Activated CD4-positive, alpha-beta memory T cell treated with anti-CD3 and anti-CD28 coated beads for 36 hours (primary cell): ENCODE data around the gene DNAJC17. TPM values are rescaled to one million over a fixed set of nuclear protein-coding genes. Genes with fewer than 3 reads are reported as not detected.

Experiments used
- CTCF ChIA-PET: fragments of 350-600 bp; sonication (Branson Sonifier 250); formaldehyde crosslinking; loops from one replicate; lab custom pipeline; 2021; ENCODE audit warnings: antibody characterized with exemption, inconsistent platforms; lab: Charles Lee
- POLR2A ChIA-PET: fragments of 350-600 bp; sonication (Branson Sonifier 250); formaldehyde crosslinking; loops from one replicate; lab custom pipeline; 2021; ENCODE audit warnings: antibody characterized with exemption; lab: Charles Lee
- DNase-seq: peaks from one replicate; pipeline ENCODE4 v3.0.0-alpha.2; 2020
- H3K27ac Mint-ChIP-seq: one replicate; pipeline ENCODE4 v1.8.0; 2021; ENCODE audit warnings: mixed read lengths
- H3K27me3 Mint-ChIP-seq: one replicate; pipeline ENCODE4 v1.8.0; 2021; ENCODE audit warnings: mixed read lengths
- H3K36me3 Mint-ChIP-seq: one replicate; pipeline ENCODE4 v1.8.0; 2021; ENCODE audit warnings: mixed read lengths
- H3K4me1 Mint-ChIP-seq: one replicate; pipeline ENCODE4 v1.8.0; 2021; ENCODE audit warnings: low read depth, mixed read lengths
- H3K4me3 Mint-ChIP-seq: one replicate; pipeline ENCODE4 v1.8.0; 2021; ENCODE audit warnings: mild to moderate bottlenecking, mixed read lengths
- H3K9me3 Mint-ChIP-seq: one replicate; pipeline ENCODE4 v1.8.0; 2021; ENCODE audit warnings: mixed read lengths
- intact Hi-C: fragments of 100-400 bp; cut with micrococcal nuclease; formaldehyde crosslinking; loops from one replicate; pipeline ENCODE4 v1.15.1; 2023
- total RNA-seq, 2 experiments: library from RNA; stranded (reverse); gene quantifications; one replicate each; pipeline ENCODE4 v1.2.3, GENCODE V29; 2021

Gene DNAJC17
- total RNA-seq, 2 experiments from 2014 or later, result 32.5 to 34.5 TPM

GRCh38 chr15:40828447-40829036, 21.3 kb upstream of the DNAJC17 start, which contains the start of gene PPP1R14D:
TSS of gene PPP1R14D (minus strand) at chr15:40828708. CDS start at chr15:40828641, 67 bp downstream.
- DNase-seq, result no peak
- no peaks in the 10 kb centered on the region for H3K9me3 Mint-ChIP-seq
- H3K36me3 Mint-ChIP-seq, result no peaks in the 10 kb centered on the region
- H3K4me3 Mint-ChIP-seq, result no peak within 1 kb of the TSS
- H3K27ac Mint-ChIP-seq, result no peak within 1 kb of the TSS
- intact Hi-C loops, result no loop called here
- peaks cover 2% of the 10 kb centered on the region for H3K27me3 Mint-ChIP-seq
- ChIA-PET POLR2A (interaction anchor here (0.8 kb wide), 1 partner anchor 234 kb away, joined by 3 read pairs; no protein-coding TSS in a partner anchor), CTCF (interaction anchor here (1.0 to 2.1 kb wide), 2 partner anchors 30 to 76 kb away, joined by 4 to 7 read pairs; no protein-coding TSS in a partner anchor)
- H3K4me1 Mint-ChIP-seq, result no peaks in the 10 kb centered on the region

- POLR2A ChIA-PET, result interaction anchor here (0.5 kb wide), 1 partner anchor 9 kb away, joined by 3 read pairs; no protein-coding TSS in a partner anchor
- DNase-seq, result no peak
- H3K9me3 Mint-ChIP-seq, result no peaks in the 10 kb centered on the region
- H3K27me3 Mint-ChIP-seq, result peaks cover 4% of the 10 kb centered on the region
- CTCF ChIA-PET, result no interaction called here
- H3K27ac Mint-ChIP-seq, result no peak overlapping the region
- H3K36me3 Mint-ChIP-seq, result no peaks in the 10 kb centered on the region
- H3K4me3 Mint-ChIP-seq, result no peak overlapping the region
- intact Hi-C loops, result no loop called here
- no peaks in the 10 kb centered on the region for H3K4me1 Mint-ChIP-seq
Observed at GRCh38 chr15:40826423-40827075, 19.3 kb upstream of the DNAJC17 start.

GRCh38 chr15:40825661-40826422, 18.6 kb upstream of the DNAJC17 start:
- Mint-ChIP-seq H3K9me3 (no peaks in the 10 kb centered on the region), H3K4me3 (no peak overlapping the region), H3K27ac (no peak overlapping the region), H3K4me1 (no peaks in the 10 kb centered on the region), H3K27me3 (peaks cover 4% of the 10 kb centered on the region), H3K36me3 (no peaks in the 10 kb centered on the region)
- intact Hi-C loops, result no loop called here
- ChIA-PET POLR2A (no interaction called here), CTCF (no interaction called here)
- DNase-seq, result no peak

- H3K4me1 Mint-ChIP-seq, result no peaks in the 10 kb centered on the region
- intact Hi-C loops, result no loop called here
- H3K27me3 Mint-ChIP-seq, result peaks cover 4% of the 10 kb centered on the region
- DNase-seq, result no peak
- ChIA-PET POLR2A (no interaction called here), CTCF (interaction anchor here (1.3 kb wide), 1 partner anchor 34 kb away, joined by 4 read pairs; no protein-coding TSS in a partner anchor)
- no peaks in the 10 kb centered on the region for H3K36me3 Mint-ChIP-seq
- H3K9me3 Mint-ChIP-seq, result no peaks in the 10 kb centered on the region
- H3K4me3 Mint-ChIP-seq, result no peak overlapping the region
- no peak overlapping the region for H3K27ac Mint-ChIP-seq
Observed at GRCh38 chr15:40823572-40824343, 16.5 kb upstream of the DNAJC17 start.

- intact Hi-C loops, result no loop called here
- Mint-ChIP-seq H3K27me3 (peaks cover 4% of the 10 kb centered on the region), H3K9me3 (no peaks in the 10 kb centered on the region), H3K36me3 (no peaks in the 10 kb centered on the region), H3K27ac (no peak overlapping the region), H3K4me3 (no peak overlapping the region), H3K4me1 (no peaks in the 10 kb centered on the region)
- ChIA-PET POLR2A (no interaction called here), CTCF (interaction anchor here (0.7 kb wide), 1 partner anchor 483 kb away, joined by 3 read pairs; no protein-coding TSS in a partner anchor)
- DNase-seq, result no peak
Observed at GRCh38 chr15:40821195-40821594, 13.9 kb upstream of the DNAJC17 start.

GRCh38 chr15:40819048-40819447, 11.8 kb upstream of the DNAJC17 start:
- H3K27ac Mint-ChIP-seq, result no peak overlapping the region
- intact Hi-C loops, result no loop called here
- DNase-seq, result no peak
- H3K9me3 Mint-ChIP-seq, result no peaks in the 10 kb centered on the region
- no peaks in the 10 kb centered on the region for H3K4me1 Mint-ChIP-seq
- H3K27me3 Mint-ChIP-seq, result peaks cover 3% of the 10 kb centered on the region
- peaks cover 7% of the 10 kb centered on the region for H3K36me3 Mint-ChIP-seq
- H3K4me3 Mint-ChIP-seq, result no peak overlapping the region
- ChIA-PET POLR2A (no interaction called here), CTCF (no interaction called here)

GRCh38 chr15:40815042-40815698, 7.9 kb upstream of the DNAJC17 start:
- DNase-seq, result no peak
- CTCF ChIA-PET, result interaction anchor here (0.7 to 3.7 kb wide), 4 partner anchors 33 to 44 kb away, joined by 3 to 12 read pairs (median 4); no protein-coding TSS in a partner anchor
- intact Hi-C loops, result no loop called here
- no peaks in the 10 kb centered on the region for H3K9me3 Mint-ChIP-seq
- H3K36me3 Mint-ChIP-seq, result peaks cover 20% of the 10 kb centered on the region
- H3K27ac Mint-ChIP-seq, result no peak overlapping the region
- POLR2A ChIA-PET, result no interaction called here
- H3K4me3 Mint-ChIP-seq, result no peak overlapping the region
- no peaks in the 10 kb centered on the region for H3K27me3 Mint-ChIP-seq
- H3K4me1 Mint-ChIP-seq, result no peaks in the 10 kb centered on the region

GRCh38 chr15:40812721-40813425, 5.6 kb upstream of the DNAJC17 start:
- ChIA-PET CTCF (interaction anchor here (0.9 to 3.7 kb wide), 3 partner anchors 45 to 81 kb away, joined by 3 to 12 read pairs (median 7); partner anchors contain the start of gene VPS18), POLR2A (no interaction called here)
- H3K4me1 Mint-ChIP-seq, result peaks cover 12% of the 10 kb centered on the region

GRCh38 chr15:40808861-40809450, 1.7 kb upstream of the DNAJC17 start:
- intact Hi-C loops, result loop anchor here (5.0 kb wide), 1 partner anchor 308 kb away; the partner anchor contains the start of gene INO80
- H3K36me3 Mint-ChIP-seq, result peaks cover 20% of the 10 kb centered on the region
- peaks cover 21% of the 10 kb centered on the region for H3K4me1 Mint-ChIP-seq
- ChIA-PET POLR2A (no interaction called here), CTCF (interaction anchor here (0.8 to 3.5 kb wide), 2 partner anchors 35 to 50 kb away, joined by 3 to 21 read pairs; partner anchors contain the start of gene SPINT1)
- DNase-seq, result no peak
- H3K9me3 Mint-ChIP-seq, result no peaks in the 10 kb centered on the region
- no peak overlapping the region for H3K27ac Mint-ChIP-seq
- peak overlapping the region; percentile 97 for H3K4me3 Mint-ChIP-seq
- H3K27me3 Mint-ChIP-seq, result no peaks in the 10 kb centered on the region

More at GRCh38 chr15:40812721-40813425, 5.6 kb upstream of the DNAJC17 start:
- no peak for DNase-seq
- Mint-ChIP-seq H3K27me3 (no peaks in the 10 kb centered on the region), H3K27ac (no peak overlapping the region), H3K9me3 (no peaks in the 10 kb centered on the region), H3K36me3 (peaks cover 22% of the 10 kb centered on the region), H3K4me3 (no peak overlapping the region)
- intact Hi-C loops, result no loop called here

GRCh38 chr15:40807888-40808461, 702 bp upstream of the DNAJC17 start:
- Mint-ChIP-seq H3K4me3 (peak overlapping the region; percentile 97), H3K27me3 (no peaks in the 10 kb centered on the region), H3K36me3 (peaks cover 16% of the 10 kb centered on the region), H3K27ac (peak overlapping the region; percentile 98), H3K9me3 (no peaks in the 10 kb centered on the region), H3K4me1 (peaks cover 21% of the 10 kb centered on the region)
- ChIA-PET POLR2A (interaction anchor here (0.9 to 1.5 kb wide), 4 partner anchors 15 to 114 kb away, joined by 3 to 5 read pairs (median 4); partner anchors contain the start of gene SPINT1), CTCF (interaction anchor here (0.8 to 3.5 kb wide), 7 partner anchors 16 to 365 kb away, joined by 3 to 21 read pairs (median 8); partner anchors contain the start of genes SPINT1 and VPS18)
- no peak for DNase-seq
- intact Hi-C loops, result loop anchor here (1.0 to 5.0 kb wide), 13 partner anchors 10 to 475 kb away; partner anchors contain the start of genes CCDC32, INO80, KNL1 and RMDN3
